ENCODE results near the gene DDA1. TPM values are rescaled to one million over a fixed set of nuclear protein-coding genes. Genes with fewer than 3 reads are reported as not detected.

DDA1 gene
- total and polyA plus RNA-seq, 2 of the 13 experiments (the other 11 are each of a cell fraction or from before 2014, with no cell fraction given) = 24.5 to 26.0 TPM

DNA sequence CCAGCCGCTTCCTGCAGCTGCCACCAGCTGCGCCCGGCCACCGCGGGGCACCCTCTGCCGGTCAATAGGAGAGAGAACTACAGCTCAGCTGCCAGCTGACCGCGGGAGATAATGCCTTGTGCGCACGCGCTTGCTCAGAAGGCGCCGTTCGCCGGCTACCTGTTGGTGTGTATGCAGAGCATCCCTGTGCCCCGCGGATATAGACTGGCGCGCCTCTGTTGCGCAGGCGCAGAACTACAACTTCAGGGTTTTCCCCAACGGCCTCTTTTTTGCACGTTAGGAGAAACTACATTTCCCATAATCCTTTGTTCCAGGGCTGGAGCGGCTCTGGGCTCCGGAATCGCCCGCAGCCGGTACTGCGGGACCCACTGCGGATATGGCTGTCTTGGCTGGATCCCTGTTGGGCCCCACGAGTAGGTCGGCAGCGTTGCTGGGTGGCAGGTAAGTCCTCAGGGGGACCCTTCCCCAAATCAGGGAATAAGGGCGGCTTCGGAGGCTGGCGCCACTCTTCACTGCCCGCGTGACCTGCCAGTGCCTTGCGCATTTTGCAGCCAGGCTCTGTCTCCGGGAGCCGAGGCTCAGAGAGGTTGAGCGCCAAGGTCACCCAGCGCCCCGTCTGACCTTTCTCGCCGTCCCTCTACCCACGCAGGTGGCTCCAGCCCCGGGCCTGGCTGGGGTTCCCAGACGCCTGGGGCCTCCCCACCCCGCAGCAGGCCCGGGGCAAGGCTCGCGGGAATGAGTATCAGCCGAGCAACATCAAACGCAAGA, 3.7 kb upstream of the DDA1 start, which contains the start of gene MRPL34 (continued):
- TF ChIP-seq, protein P1, sequence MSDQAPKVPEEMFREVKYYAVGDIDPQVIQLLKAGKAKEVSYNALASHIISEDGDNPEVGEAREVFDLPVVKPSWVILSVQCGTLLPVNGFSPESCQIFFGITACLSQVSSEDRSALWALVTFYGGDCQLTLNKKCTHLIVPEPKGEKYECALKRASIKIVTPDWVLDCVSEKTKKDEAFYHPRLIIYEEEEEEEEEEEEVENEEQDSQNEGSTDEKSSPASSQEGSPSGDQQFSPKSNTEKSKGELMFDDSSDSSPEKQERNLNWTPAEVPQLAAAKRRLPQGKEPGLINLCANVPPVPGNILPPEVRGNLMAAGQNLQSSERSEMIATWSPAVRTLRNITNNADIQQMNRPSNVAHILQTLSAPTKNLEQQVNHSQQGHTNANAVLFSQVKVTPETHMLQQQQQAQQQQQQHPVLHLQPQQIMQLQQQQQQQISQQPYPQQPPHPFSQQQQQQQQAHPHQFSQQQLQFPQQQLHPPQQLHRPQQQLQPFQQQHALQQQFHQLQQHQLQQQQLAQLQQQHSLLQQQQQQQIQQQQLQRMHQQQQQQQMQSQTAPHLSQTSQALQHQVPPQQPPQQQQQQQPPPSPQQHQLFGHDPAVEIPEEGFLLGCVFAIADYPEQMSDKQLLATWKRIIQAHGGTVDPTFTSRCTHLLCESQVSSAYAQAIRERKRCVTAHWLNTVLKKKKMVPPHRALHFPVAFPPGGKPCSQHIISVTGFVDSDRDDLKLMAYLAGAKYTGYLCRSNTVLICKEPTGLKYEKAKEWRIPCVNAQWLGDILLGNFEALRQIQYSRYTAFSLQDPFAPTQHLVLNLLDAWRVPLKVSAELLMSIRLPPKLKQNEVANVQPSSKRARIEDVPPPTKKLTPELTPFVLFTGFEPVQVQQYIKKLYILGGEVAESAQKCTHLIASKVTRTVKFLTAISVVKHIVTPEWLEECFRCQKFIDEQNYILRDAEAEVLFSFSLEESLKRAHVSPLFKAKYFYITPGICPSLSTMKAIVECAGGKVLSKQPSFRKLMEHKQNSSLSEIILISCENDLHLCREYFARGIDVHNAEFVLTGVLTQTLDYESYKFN (CRISPR knock-in tag; conservative IDR thresholded peaks at IDR 0.05) = no peak; the same call in 1 of the 2 replicates
- TF ChIP-seq ZNF790 (CRISPR knock-in tag; IDR thresholded peaks at IDR 0.05; ENCODE audit: borderline replicate concordance) (no peak), PHF20 (CRISPR knock-in tag; IDR thresholded peaks at IDR 0.05) (peak; percentile 51; the same call in 1 of the 2 replicates), ZNF382 (CRISPR knock-in tag; IDR thresholded peaks at IDR 0.05; ENCODE audit: borderline replicate concordance) (no peak), SRY (CRISPR knock-in tag; IDR thresholded peaks at IDR 0.05) (0 out of 2 replicates have a peak, but pooled peaks have one; percentile 9), DMTF1 (CRISPR knock-in tag; IDR thresholded peaks at IDR 0.05) (no peak), ZNF710 (CRISPR knock-in tag; IDR thresholded peaks at IDR 0.05; ENCODE audit: borderline replicate concordance) (no peak)
- TF ChIP-seq, protein P2, sequence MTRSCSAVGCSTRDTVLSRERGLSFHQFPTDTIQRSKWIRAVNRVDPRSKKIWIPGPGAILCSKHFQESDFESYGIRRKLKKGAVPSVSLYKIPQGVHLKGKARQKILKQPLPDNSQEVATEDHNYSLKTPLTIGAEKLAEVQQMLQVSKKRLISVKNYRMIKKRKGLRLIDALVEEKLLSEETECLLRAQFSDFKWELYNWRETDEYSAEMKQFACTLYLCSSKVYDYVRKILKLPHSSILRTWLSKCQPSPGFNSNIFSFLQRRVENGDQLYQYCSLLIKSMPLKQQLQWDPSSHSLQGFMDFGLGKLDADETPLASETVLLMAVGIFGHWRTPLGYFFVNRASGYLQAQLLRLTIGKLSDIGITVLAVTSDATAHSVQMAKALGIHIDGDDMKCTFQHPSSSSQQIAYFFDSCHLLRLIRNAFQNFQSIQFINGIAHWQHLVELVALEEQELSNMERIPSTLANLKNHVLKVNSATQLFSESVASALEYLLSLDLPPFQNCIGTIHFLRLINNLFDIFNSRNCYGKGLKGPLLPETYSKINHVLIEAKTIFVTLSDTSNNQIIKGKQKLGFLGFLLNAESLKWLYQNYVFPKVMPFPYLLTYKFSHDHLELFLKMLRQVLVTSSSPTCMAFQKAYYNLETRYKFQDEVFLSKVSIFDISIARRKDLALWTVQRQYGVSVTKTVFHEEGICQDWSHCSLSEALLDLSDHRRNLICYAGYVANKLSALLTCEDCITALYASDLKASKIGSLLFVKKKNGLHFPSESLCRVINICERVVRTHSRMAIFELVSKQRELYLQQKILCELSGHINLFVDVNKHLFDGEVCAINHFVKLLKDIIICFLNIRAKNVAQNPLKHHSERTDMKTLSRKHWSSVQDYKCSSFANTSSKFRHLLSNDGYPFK (CRISPR knock-in tag; IDR thresholded peaks at IDR 0.05; ENCODE audit: borderline replicate concordance) = peak; percentile 51; the same call in 1 of the 2 replicates
- TF ChIP-seq, protein P3, sequence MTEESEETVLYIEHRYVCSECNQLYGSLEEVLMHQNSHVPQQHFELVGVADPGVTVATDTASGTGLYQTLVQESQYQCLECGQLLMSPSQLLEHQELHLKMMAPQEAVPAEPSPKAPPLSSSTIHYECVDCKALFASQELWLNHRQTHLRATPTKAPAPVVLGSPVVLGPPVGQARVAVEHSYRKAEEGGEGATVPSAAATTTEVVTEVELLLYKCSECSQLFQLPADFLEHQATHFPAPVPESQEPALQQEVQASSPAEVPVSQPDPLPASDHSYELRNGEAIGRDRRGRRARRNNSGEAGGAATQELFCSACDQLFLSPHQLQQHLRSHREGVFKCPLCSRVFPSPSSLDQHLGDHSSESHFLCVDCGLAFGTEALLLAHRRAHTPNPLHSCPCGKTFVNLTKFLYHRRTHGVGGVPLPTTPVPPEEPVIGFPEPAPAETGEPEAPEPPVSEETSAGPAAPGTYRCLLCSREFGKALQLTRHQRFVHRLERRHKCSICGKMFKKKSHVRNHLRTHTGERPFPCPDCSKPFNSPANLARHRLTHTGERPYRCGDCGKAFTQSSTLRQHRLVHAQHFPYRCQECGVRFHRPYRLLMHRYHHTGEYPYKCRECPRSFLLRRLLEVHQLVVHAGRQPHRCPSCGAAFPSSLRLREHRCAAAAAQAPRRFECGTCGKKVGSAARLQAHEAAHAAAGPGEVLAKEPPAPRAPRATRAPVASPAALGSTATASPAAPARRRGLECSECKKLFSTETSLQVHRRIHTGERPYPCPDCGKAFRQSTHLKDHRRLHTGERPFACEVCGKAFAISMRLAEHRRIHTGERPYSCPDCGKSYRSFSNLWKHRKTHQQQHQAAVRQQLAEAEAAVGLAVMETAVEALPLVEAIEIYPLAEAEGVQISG (CRISPR knock-in tag; IDR thresholded peaks at IDR 0.05) = peak; percentile 57; the same call in 1 of the 2 replicates
- TF ChIP-seq, protein P4, sequence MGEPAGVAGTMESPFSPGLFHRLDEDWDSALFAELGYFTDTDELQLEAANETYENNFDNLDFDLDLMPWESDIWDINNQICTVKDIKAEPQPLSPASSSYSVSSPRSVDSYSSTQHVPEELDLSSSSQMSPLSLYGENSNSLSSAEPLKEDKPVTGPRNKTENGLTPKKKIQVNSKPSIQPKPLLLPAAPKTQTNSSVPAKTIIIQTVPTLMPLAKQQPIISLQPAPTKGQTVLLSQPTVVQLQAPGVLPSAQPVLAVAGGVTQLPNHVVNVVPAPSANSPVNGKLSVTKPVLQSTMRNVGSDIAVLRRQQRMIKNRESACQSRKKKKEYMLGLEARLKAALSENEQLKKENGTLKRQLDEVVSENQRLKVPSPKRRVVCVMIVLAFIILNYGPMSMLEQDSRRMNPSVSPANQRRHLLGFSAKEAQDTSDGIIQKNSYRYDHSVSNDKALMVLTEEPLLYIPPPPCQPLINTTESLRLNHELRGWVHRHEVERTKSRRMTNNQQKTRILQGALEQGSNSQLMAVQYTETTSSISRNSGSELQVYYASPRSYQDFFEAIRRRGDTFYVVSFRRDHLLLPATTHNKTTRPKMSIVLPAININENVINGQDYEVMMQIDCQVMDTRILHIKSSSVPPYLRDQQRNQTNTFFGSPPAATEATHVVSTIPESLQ (CRISPR knock-in tag; conservative IDR thresholded peaks at IDR 0.05) = no peak
